Naive thymus-derived CD4-positive, alpha-beta T cell (primary cell): Measurements from ENCODE around the gene RGS17. TPM values are rescaled to one million over a fixed set of nuclear protein-coding genes. Genes with fewer than 3 reads are reported as not detected.

Experiments used
- ATAC-seq: fragments of 150-1000 bp; cut with Tn5 transposase; 2 replicates; pipeline ENCODE4 v1.10.0; 2021; ENCODE audit warnings: mild to moderate bottlenecking, moderate library complexity
- CTCF ChIA-PET: fragments of 350-600 bp; sonication (Branson Sonifier 250); formaldehyde crosslinking; loops from one replicate; lab custom pipeline; 2021; ENCODE audit warnings: antibody characterized with exemption; lab: Charles Lee
- POLR2A ChIA-PET: fragments of 350-600 bp; sonication (Branson Sonifier 250); formaldehyde crosslinking; loops from one replicate; lab custom pipeline; 2021; ENCODE audit warnings: antibody characterized with exemption, inconsistent platforms; lab: Charles Lee
- DNase-seq, 9 donors: peaks; one replicate each; pipeline versions ENCODE4 v3.0.0 to v3.0.0-alpha.2; 2020 to 2022; ENCODE audit warnings: mixed read lengths in 1 of 9
- H3K27ac ChIP-seq: one replicate; pipeline ENCODE4 v1.7.0; 2013; ENCODE audit warnings: mild to moderate bottlenecking, low read depth, low read length, moderate library complexity
- H3K27me3 ChIP-seq, 2 donors: one replicate each; pipeline ENCODE4 v1.7.0; 2013; ENCODE audit warnings: low read length in 2 of 2, mild to moderate bottlenecking in 2 of 2, moderate library complexity in 2 of 2; ENCODE audit not compliant: control insufficient read depth in 2 of 2, insufficient read depth in 2 of 2
- H3K36me3 ChIP-seq, 3 experiments: 1 replicate in 2 of 3; 2 replicates in 1 of 3; pipeline ENCODE4 v1.7.0; 2013; ENCODE audit warnings: low read length in 3 of 3, mild to moderate bottlenecking in 3 of 3, moderate library complexity in 1 of 3; ENCODE audit not compliant: insufficient read depth in 3 of 3, control insufficient read depth in 2 of 3
- H3K4me1 ChIP-seq, 2 donors: one replicate each; pipeline ENCODE4 v1.7.0; 2013; ENCODE audit warnings: low read length in 2 of 2, mild to moderate bottlenecking in 2 of 2, moderate library complexity in 1 of 2; ENCODE audit not compliant: control insufficient read depth in 2 of 2, insufficient read depth in 2 of 2
- H3K4me3 ChIP-seq: 2 replicates; pipeline ENCODE4 v1.7.0; 2013; ENCODE audit warnings: mild to moderate bottlenecking, low read length
- H3K9me3 ChIP-seq, 3 experiments: 1 replicate in 2 of 3; 2 replicates in 1 of 3; pipeline ENCODE4 v1.7.0; 2013; ENCODE audit warnings: low read length in 3 of 3; ENCODE audit not compliant: control insufficient read depth in 2 of 3
- H3K27ac Mint-ChIP-seq, 9 donors: one replicate each; pipeline ENCODE4 v1.8.0; 2020 to 2022; ENCODE audit warnings: mixed read lengths in 9 of 9, mild to moderate bottlenecking in 8 of 9, moderate library complexity in 5 of 9, inconsistent platforms in 2 of 9
- H3K27me3 Mint-ChIP-seq, 5 donors: one replicate each; pipeline ENCODE4 v1.8.0; 2021 to 2022; ENCODE audit warnings: mixed read lengths in 5 of 5, mild to moderate bottlenecking in 1 of 5
- H3K36me3 Mint-ChIP-seq, 5 donors: one replicate each; pipeline ENCODE4 v1.8.0; 2020 to 2022; ENCODE audit warnings: mixed read lengths in 5 of 5, mild to moderate bottlenecking in 3 of 5, inconsistent platforms in 1 of 5
- H3K4me1 Mint-ChIP-seq, 7 donors: one replicate each; pipeline ENCODE4 v1.8.0; 2020 to 2022; ENCODE audit warnings: mixed read lengths in 7 of 7, mild to moderate bottlenecking in 3 of 7, inconsistent platforms in 1 of 7
- H3K4me3 Mint-ChIP-seq, 10 donors: one replicate each; pipeline ENCODE4 v1.8.0; 2020 to 2022; ENCODE audit warnings: mild to moderate bottlenecking in 10 of 10, mixed read lengths in 10 of 10, moderate library complexity in 6 of 10, inconsistent platforms in 2 of 10
- H3K9me3 Mint-ChIP-seq, 11 donors: one replicate each; pipeline ENCODE4 v1.8.0; 2020 to 2022; ENCODE audit warnings: mixed read lengths in 11 of 11, mild to moderate bottlenecking in 4 of 11, inconsistent platforms in 1 of 11, moderate library complexity in 1 of 11
- intact Hi-C, 2 donors: fragments of 100-400 bp; cut with micrococcal nuclease; formaldehyde crosslinking; loops; one replicate each; pipeline ENCODE4 v1.15.1; 2023
- polyA plus RNA-seq, 2 donors: library from polyadenylated mRNA; unstranded; fragments of 300-500 nt; fragmentation: Illumina TruSeq; gene quantifications; one replicate each; pipeline ENCODE4 v1.2.3, GENCODE V29; 2021
- total RNA-seq, 6 experiments: library from RNA in 5 of 6; stranded (reverse) in 5 of 6; gene quantifications; 1 replicate in 5 of 6; 2 replicates in 1 of 6; pipeline ENCODE4 v1.2.3 and lab custom pipeline; 2021 to 2026

RGS17 gene
- total RNA-seq: under 1 TPM in 1 of 5 experiments, not detected in 4; 0.39 TPM
- polyA plus RNA-seq: not detected
- total RNA-seq (lab: John Stamatoyannopoulos, UW): not detected

GRCh38 chr6:153131037-153131981, at the start of gene RGS17:
Gene RGS17 (minus strand): TSS chr6:153131282. CDS start chr6:153044018, 87,264 bp downstream.
- H3K27me3 ChIP-seq: peaks cover 2 to 8% of the 10 kb centered on the region in 2 donors
- peak in 6 of 9 donors; percentile 5 to 32 (median 15) for DNase-seq
- H3K36me3 Mint-ChIP-seq: peaks cover 0 to 5% (median 0%) of the 10 kb centered on the region in 5 donors
- no peaks in the 10 kb centered on the region for H3K36me3 ChIP-seq
- no peak within 1 kb of the TSS for H3K27ac ChIP-seq
- CTCF ChIA-PET: no interaction called here
- H3K4me3 Mint-ChIP-seq: peak within 1 kb of the TSS; percentile 78 to 94 (median 88)
- POLR2A ChIA-PET: no interaction called here
- H3K9me3 ChIP-seq: no peaks in the 10 kb centered on the region
- H3K4me3 ChIP-seq: peak within 1 kb of the TSS; percentile 51
- H3K4me1 ChIP-seq: peaks cover 3 to 12% of the 10 kb centered on the region in 2 donors
- intact Hi-C loops: no loop called here
- peaks cover 11 to 33% (median 22%) of the 10 kb centered on the region in 7 donors for H3K4me1 Mint-ChIP-seq
- H3K27ac Mint-ChIP-seq: peak within 1 kb of the TSS in 1 of 9 donors; percentile 68
- peak; percentile 75 for ATAC-seq
- H3K9me3 Mint-ChIP-seq: peaks cover 0 to 6% (median 0%) of the 10 kb centered on the region in 11 donors
- peaks cover 34 to 52% (median 47%) of the 10 kb centered on the region in 5 donors for H3K27me3 Mint-ChIP-seq

- DNase-seq: no peak
- H3K4me3 ChIP-seq: no peak overlapping the region
- H3K36me3 Mint-ChIP-seq: no peaks in the 10 kb centered on the region
- peaks cover 0 to 1% (median 0%) of the 10 kb centered on the region in 7 donors for H3K4me1 Mint-ChIP-seq
- H3K4me3 Mint-ChIP-seq: no peak overlapping the region
- intact Hi-C loops: no loop called here
- H3K27me3 Mint-ChIP-seq: peaks cover 0 to 30% (median 8%) of the 10 kb centered on the region in 5 donors
- H3K27ac Mint-ChIP-seq: no peak overlapping the region
- ChIA-PET POLR2A (no interaction called here), CTCF (no interaction called here)
- H3K27ac ChIP-seq: no peak overlapping the region
- no peaks in the 10 kb centered on the region for H3K9me3 ChIP-seq
- no peaks in the 10 kb centered on the region for H3K27me3 ChIP-seq
- no peaks in the 10 kb centered on the region for H3K4me1 ChIP-seq
- ATAC-seq: no peak
- peaks cover 0 to 4% (median 0%) of the 10 kb centered on the region in 11 donors for H3K9me3 Mint-ChIP-seq
- no peaks in the 10 kb centered on the region for H3K36me3 ChIP-seq
These were observed 41.7 kb upstream of the RGS17 start for GRCh38 chr6:153172815-153173214.

- intact Hi-C loops: no loop called here
- POLR2A ChIA-PET: no interaction called here
- Histone ChIP-seq H3K27me3 (no peaks in the 10 kb centered on the region), H3K4me1 (no peaks in the 10 kb centered on the region), H3K4me3 (no peak overlapping the region), H3K9me3 (no peaks in the 10 kb centered on the region), H3K27ac (no peak overlapping the region), H3K36me3 (no peaks in the 10 kb centered on the region)
- peaks cover 0 to 1% (median 0%) of the 10 kb centered on the region in 7 donors for H3K4me1 Mint-ChIP-seq
- DNase-seq (no peak), ATAC-seq (no peak)
- peaks cover 0 to 17% (median 8%) of the 10 kb centered on the region in 5 donors for H3K27me3 Mint-ChIP-seq
- H3K9me3 Mint-ChIP-seq: peaks cover 0 to 4% (median 0%) of the 10 kb centered on the region in 11 donors
- CTCF ChIA-PET: no interaction called here
- H3K36me3 Mint-ChIP-seq: no peaks in the 10 kb centered on the region
- no peak overlapping the region for H3K4me3 Mint-ChIP-seq
- no peak overlapping the region for H3K27ac Mint-ChIP-seq
These were observed 39.4 kb upstream of the RGS17 start for GRCh38 chr6:153170511-153170910.

- Histone ChIP-seq H3K4me1 (no peaks in the 10 kb centered on the region), H3K36me3 (no peaks in the 10 kb centered on the region), H3K27me3 (no peaks in the 10 kb centered on the region), H3K4me3 (no peak overlapping the region), H3K9me3 (no peaks in the 10 kb centered on the region), H3K27ac (no peak overlapping the region)
- Mint-ChIP-seq H3K9me3 (peaks cover 0 to 4% (median 0%) of the 10 kb centered on the region in 11 donors), H3K36me3 (no peaks in the 10 kb centered on the region), H3K27me3 (peaks cover 0 to 17% (median 6%) of the 10 kb centered on the region in 5 donors), H3K4me3 (no peak overlapping the region), H3K27ac (no peak overlapping the region), H3K4me1 (peaks cover 0 to 1% (median 0%) of the 10 kb centered on the region in 7 donors)
- CTCF ChIA-PET: no interaction called here
- DNase-seq (no peak), ATAC-seq (no peak)
- POLR2A ChIA-PET: no interaction called here
- intact Hi-C loops: no loop called here
These were observed 36.8 kb upstream of the RGS17 start for GRCh38 chr6:153167907-153168306.

GRCh38 chr6:153167061-153167891, 36.2 kb upstream of the RGS17 start:
- H3K9me3 Mint-ChIP-seq: peaks cover 0 to 4% (median 0%) of the 10 kb centered on the region in 11 donors
- H3K4me3 ChIP-seq: no peak overlapping the region
- peaks cover 0 to 15% (median 6%) of the 10 kb centered on the region in 5 donors for H3K27me3 Mint-ChIP-seq
- H3K27ac ChIP-seq: no peak overlapping the region
- ChIA-PET CTCF (no interaction called here), POLR2A (no interaction called here)
- H3K4me1 Mint-ChIP-seq: peaks cover 0 to 1% (median 0%) of the 10 kb centered on the region in 7 donors
- no peaks in the 10 kb centered on the region for H3K27me3 ChIP-seq
- intact Hi-C loops: no loop called here
- DNase-seq (no peak), ATAC-seq (no peak)
- no peaks in the 10 kb centered on the region for H3K9me3 ChIP-seq
- no peaks in the 10 kb centered on the region for H3K4me1 ChIP-seq
- no peak overlapping the region for H3K4me3 Mint-ChIP-seq
- no peaks in the 10 kb centered on the region for H3K36me3 Mint-ChIP-seq
- no peaks in the 10 kb centered on the region for H3K36me3 ChIP-seq
- no peak overlapping the region for H3K27ac Mint-ChIP-seq

- ATAC-seq: no peak
- no peak overlapping the region for H3K27ac ChIP-seq
- no peaks in the 10 kb centered on the region for H3K9me3 ChIP-seq
- CTCF ChIA-PET: no interaction called here
- DNase-seq: no peak
- H3K4me3 ChIP-seq: no peak overlapping the region
- no peaks in the 10 kb centered on the region for H3K4me1 ChIP-seq
- POLR2A ChIA-PET: no interaction called here
- peaks cover 0 to 3% (median 0%) of the 10 kb centered on the region in 11 donors for H3K9me3 Mint-ChIP-seq
- no peak overlapping the region for H3K4me3 Mint-ChIP-seq
- H3K36me3 ChIP-seq: no peaks in the 10 kb centered on the region
- intact Hi-C loops: no loop called here
- H3K36me3 Mint-ChIP-seq: no peaks in the 10 kb centered on the region
- H3K27me3 ChIP-seq: no peaks in the 10 kb centered on the region
- H3K27me3 Mint-ChIP-seq: peaks cover 0 to 16% (median 11%) of the 10 kb centered on the region in 5 donors
- H3K4me1 Mint-ChIP-seq: no peaks in the 10 kb centered on the region
- H3K27ac Mint-ChIP-seq: no peak overlapping the region
These were observed 31.6 kb upstream of the RGS17 start for GRCh38 chr6:153162646-153163045.
